Stimulated activated CD8-positive, alpha-beta memory T cell treated with anti-CD3 and anti-CD28 coated beads, Interleukin-15, amount 100 ng/mL, for 1 hour (primary cell): ENCODE measurements around the gene PHKG2.

Experiments
- DNase-seq: peaks from one replicate; pipeline ENCODE4 v3.0.0-alpha.2; 2020; ENCODE audit warnings: low read depth

PHKG2 gene

GRCh38 chr16:30757316-30757715, 9.1 kb downstream of the PHKG2 start:
- DNase-seq, result no peak

- no peak for DNase-seq
Measured at GRCh38 chr16:30758988-30759491, 10.8 kb downstream of the PHKG2 start.

- no peak for DNase-seq
Measured at GRCh38 chr16:30760001-30760559, 11.9 kb downstream of the PHKG2 start.

- no peak for DNase-seq
Measured at GRCh38 chr16:30760577-30761426, 12.6 kb downstream of the PHKG2 start.

- DNase-seq, result no peak
Measured at GRCh38 chr16:30761427-30761927, 13.3 kb downstream of the PHKG2 start.

- peak; percentile 73 for DNase-seq
Measured at GRCh38 chr16:30761928-30762902, 14.0 kb downstream of the PHKG2 start, which contains the start of the genes CFAP119 and RNF40. Gene CFAP119, minus strand, starts transcription at chr16:30762062. Its CDS starts 314 bp downstream, at chr16:30761748. Gene RNF40, plus strand, starts transcription at chr16:30762322. Its CDS starts 224 bp downstream, at chr16:30762546.

- DNase-seq, result no peak
Measured at GRCh38 chr16:30762991-30763725, 14.9 kb downstream of the PHKG2 start.

GRCh38 chr16:30764086-30764485, 15.9 kb downstream of the PHKG2 start:
- DNase-seq, result no peak

- DNase-seq, result no peak
Measured at GRCh38 chr16:30764816-30765465, 16.7 kb downstream of the PHKG2 start.

GRCh38 chr16:30766206-30766932, 18.1 kb downstream of the PHKG2 start:
- no peak for DNase-seq

GRCh38 chr16:30766933-30767284, 18.7 kb downstream of the PHKG2 start:
- no peak for DNase-seq

- no peak for DNase-seq
Measured at GRCh38 chr16:30767767-30768465, 19.7 kb downstream of the PHKG2 start.

- no peak for DNase-seq
Measured at GRCh38 chr16:30768583-30769181, 20.5 kb downstream of the PHKG2 start.

GRCh38 chr16:30769379-30770089, 21.3 kb downstream of the PHKG2 start:
- DNase-seq, result no peak

- DNase-seq, result no peak
Measured at GRCh38 chr16:30771726-30772125, 23.5 kb downstream of the PHKG2 start.

GRCh38 chr16:30773826-30774225, 25.6 kb downstream of the PHKG2 start:
- no peak for DNase-seq

GRCh38 chr16:30774367-30775130, 26.3 kb downstream of the PHKG2 start:
- DNase-seq, result no peak

- DNase-seq, result no peak
Measured at GRCh38 chr16:30775131-30775391, 26.8 kb downstream of the PHKG2 start.
